HG02763 (cell line): Measurements from ENCODE around the gene GNAS-AS1.

Experiments used
- ATAC-seq: cut with Tn5 transposase; IDR thresholded peaks from one replicate; pipeline ENCODE4 v1.9.1; 2021; ENCODE audit warnings: mild to moderate bottlenecking, moderate library complexity; ENCODE audit not compliant: unreplicated experiment

The GNAS-AS1 gene

DNA sequence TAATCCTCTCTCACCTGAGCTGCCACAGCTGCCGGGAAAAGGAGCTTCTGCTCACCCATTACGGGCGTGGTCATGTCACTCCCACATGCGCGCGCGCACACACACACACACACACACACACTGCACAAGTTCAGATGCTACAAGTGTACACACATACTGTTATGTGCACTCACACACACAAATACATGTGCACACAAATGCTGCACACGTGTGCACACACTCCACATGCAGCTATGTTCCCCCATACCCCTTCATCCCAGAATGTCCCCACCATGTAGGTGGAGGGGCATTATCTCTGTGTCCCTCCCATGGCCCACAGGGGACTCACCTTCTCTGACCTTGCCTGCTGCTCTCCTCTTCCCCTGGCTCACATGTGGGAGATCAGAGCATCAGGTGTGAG, 37.3 kb downstream of the GNAS-AS1 start:
- no peak for ATAC-seq

DNA sequence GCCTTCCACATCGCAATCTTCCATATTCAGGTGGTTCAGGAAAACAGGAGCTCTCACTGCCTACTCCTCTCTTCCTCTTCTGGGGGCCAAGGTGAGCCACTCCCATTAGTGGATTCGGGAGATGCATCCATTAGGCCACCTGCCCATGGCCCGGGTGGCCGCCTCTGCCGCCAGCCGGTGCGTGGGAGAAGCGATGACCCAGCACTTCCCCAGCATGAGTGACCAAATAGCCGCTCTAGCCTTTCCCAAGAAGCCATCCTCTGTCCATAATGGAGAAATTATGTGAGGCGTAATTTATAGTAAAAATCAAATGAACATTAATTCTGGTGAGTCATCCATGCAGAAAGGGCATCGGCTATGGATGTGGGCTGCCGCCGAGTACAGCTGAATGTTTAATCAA, 39.4 kb downstream of the GNAS-AS1 start:
- ATAC-seq, result no peak

DNA sequence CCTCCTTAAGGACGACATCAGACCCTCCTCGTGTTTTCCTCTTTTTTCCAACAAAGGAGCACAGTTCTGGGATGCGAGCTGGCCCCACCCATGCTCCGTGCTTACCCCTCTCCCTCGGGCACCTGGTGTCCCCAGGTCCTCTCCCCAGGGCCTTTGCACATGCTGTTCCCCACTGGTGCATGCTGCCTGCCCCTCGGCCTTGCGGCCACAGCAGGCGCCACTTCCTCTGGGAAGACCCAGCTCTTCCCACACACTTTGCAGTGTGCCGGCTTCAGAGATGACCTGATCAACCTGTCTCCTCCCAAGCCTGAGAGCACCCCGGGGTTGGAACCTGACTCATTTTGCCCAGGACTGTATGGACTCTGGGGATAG, 39.8 kb downstream of the GNAS-AS1 start:
- ATAC-seq, result no peak

DNA sequence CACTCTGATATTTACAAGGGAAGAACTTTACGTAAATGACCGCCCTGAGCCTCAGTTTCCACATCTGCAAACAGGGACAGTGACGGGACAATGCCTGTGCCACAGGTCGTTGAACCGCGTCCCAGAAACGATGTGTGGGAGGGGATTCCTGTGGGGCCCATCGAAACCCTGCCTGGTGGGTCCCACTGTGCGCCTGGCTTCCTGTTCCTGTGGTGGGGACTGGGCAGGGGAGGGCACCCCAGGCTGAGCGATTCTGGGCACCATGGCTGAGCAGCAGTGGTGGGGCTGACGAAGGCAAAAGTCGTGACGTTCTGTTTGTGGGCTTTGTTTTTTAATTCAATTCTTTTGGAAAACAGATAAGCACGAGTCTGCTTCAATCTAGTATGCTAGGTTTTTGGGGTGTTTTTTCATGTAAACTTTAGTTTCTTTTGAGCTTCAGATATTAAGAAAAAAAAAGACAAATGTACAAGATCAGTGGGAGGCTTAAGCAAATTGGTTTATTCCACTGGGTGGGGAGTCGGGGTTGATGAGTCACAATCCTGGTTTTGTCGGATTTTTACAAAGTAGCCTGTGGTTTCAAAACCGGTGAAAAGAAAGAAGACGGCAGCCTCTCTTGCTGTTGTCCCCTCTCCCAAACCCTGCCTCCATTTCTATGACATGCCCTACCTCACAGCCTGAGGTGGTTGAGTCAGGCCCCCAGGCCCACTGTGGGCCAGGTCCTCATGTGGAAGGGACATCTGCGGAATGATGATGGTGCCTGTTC, 40.4 kb downstream of the GNAS-AS1 start:
- no peak for ATAC-seq

DNA sequence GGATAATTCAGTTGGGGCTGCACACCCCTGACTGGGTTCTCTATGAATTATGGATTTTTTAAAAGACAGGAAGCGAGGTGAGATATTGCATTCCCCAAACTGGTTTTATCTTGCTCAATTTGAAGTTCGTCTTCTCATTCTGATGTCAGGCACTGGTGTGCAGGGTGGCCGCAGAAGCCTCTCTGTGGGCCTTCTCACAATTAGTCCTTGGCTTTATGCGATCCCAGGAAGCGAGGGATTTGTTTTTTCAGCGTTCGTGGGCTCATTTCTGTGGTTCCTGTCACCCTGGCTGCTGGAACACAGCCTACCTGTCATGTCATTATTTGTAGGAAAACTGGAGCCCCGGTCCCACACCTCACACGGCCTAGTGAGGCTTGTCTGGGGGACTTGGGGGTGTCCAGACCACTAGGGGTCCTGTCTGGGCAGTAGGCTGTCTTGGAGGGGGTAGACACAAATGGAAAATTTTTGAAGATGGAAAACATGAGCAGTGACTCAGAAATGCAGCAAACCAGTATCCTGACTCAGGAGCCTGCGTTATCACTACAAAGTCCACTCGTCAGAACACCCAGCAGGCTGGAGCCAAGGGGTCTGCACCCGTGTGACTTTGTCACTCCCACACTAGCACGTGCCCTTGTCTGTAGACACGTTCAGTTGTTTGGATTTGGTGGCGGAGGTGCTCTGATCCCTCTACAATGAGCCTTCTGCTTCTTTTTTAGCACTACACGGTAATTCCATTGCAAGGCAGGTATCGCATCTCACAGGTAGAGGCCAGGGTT, 42.2 kb downstream of the GNAS-AS1 start:
- ATAC-seq, result no peak

DNA sequence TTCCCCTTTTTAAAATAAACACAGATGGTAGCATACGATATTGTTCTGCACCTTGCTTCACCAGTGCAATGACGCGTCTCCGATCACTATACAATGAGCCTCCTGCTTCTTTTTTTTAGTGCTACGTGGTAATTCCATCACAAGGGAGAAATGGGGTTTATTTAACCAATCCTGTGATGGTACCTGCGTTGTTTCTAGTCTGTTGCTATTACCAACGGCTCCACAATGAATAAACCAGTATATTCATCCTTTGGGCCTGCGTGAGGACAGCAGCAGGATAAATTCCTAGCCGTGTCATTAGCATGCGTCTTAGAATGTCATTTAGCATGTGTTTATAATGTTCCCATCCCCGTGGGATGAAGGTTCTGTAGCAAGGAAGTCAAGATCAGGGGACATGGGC, 42.9 kb downstream of the GNAS-AS1 start:
- ATAC-seq, result no peak

DNA sequence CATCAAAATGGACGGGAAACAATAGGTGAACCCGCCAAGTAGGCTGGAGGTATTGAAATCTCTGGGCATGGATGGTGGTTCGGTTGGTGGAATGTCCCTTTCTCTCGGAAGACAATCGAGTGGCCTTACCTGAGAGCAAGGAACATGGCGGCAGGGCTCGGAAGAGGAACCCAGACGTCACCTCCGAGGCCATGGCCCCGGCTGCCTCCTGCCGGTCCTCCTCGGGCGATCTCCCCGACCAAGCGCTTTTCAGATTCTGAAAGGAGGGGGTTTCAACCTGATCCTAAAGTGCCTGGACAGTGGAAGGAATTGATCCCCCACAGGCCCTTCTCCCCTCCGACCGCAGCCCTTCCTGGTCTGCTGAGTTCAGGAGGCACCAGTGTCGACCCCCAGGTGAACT, 47.2 kb downstream of the GNAS-AS1 start:
- ATAC-seq, result no peak

DNA sequence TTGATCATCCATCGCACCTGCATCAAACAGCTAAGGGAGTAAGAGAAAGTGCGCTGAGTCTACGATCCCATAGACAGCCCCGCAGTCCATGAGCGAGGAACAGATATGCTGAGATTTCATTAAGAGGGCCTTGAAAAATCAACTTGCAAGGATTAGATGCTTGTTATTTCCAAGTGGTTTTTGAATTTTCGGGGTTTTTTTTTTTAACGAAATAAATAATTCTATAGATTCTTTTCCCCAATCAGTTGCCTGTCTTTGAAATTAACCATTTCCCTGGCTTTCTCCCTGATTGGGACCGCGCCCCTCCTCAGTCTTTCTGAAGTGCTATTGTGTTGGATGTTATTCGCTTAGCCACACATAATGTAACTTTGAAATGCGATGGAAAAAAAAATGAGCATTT, 48.6 kb downstream of the GNAS-AS1 start:
- ATAC-seq, result no peak

DNA sequence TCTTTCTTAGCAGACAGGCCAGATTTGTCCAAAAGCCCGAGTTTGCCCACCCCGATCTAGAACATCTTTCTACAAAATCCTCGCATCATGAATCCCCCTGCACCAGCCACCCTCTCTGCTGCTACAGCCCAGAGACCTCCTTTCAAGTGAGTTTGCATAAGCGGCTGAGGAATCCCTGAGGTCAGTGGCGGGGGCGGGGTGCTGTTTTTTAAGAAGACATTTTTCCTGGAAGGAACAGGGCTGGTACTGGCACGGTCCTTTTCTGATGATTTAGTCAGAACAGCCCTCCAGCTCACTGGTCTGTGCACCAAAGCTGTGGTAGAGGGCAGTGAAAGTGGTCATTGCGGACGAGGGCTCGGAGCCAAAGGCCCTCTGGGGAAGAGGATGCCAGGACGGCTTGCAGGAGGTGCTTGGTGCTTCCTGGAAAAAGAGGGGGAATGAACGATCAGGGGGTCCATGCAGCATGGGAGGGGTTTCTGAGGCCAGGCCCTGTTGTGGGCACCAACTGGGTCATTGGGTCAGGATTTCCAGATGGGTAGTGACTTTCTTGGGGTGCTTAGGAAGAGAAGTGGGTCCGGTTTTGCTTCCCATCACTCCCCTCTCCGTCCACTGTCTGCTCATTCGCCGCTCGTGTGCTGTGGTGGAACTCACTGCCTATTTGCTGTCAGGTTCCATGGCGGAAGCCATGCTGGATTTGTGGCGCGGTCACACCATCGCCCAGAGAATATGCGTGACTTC, 50.4 kb downstream of the GNAS-AS1 start:
- ATAC-seq, result no peak

DNA sequence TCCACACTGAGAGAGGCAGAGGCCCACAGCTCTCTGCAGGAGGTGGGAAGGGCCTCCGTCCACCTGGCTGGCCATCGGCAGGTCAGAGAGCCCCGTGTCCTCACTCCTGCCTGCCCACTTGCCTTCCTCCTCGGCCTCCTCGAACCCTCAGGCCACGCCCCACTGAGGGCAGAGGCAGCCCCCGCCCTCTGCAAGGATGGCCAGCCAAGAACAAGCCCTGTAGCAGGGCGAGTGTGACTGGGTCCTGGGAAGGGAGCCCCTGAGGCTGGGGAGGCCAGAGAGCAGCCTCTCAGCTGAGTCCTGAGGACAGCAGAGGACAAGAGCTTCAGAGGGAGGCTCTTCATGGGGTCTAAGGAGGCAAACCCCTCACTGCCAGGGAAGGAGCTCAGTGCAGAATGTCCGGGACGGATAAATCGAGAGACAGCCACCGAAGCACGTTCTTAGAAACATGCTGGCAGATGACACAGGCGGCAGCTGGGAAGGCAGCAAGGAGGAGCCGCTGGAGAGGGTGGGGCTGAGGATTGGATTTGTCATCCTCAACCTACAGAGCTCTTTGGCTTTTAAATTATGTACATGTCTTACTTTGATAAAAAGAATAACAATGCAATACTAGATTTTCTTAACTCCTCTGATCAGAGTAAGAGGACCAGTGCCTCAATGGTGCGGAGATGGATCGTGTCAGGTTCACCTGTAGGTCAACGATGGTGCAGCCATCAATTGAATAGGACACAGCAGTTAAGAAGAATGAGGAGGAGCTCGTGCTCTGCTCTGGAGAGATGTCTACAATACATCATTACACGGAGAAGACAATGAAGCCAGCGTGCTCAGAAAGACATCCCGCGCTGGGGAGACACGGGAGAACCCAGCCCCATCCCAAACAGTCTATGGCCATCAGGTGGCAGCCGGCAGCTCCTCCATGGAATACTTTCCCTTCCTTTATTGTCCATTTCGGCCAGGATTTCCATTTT, 53.0 kb downstream of the GNAS-AS1 start:
- no peak for ATAC-seq

DNA sequence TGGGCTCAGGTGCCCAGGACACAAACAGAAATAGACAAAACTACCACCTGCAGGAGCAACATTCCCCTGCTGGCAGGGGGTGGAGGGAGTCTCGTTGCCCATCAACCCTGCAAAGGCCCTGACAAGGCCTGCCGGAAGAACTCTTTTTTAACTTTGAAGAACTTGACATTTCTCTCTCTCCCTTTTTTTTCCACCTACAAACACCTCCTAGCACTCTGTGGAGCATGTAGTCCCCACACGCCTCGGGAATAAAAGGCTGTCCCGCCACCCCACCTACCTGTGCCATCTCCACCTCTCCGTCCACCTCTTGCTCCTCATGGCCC, 54.8 kb downstream of the GNAS-AS1 start:
- ATAC-seq, result no peak

DNA sequence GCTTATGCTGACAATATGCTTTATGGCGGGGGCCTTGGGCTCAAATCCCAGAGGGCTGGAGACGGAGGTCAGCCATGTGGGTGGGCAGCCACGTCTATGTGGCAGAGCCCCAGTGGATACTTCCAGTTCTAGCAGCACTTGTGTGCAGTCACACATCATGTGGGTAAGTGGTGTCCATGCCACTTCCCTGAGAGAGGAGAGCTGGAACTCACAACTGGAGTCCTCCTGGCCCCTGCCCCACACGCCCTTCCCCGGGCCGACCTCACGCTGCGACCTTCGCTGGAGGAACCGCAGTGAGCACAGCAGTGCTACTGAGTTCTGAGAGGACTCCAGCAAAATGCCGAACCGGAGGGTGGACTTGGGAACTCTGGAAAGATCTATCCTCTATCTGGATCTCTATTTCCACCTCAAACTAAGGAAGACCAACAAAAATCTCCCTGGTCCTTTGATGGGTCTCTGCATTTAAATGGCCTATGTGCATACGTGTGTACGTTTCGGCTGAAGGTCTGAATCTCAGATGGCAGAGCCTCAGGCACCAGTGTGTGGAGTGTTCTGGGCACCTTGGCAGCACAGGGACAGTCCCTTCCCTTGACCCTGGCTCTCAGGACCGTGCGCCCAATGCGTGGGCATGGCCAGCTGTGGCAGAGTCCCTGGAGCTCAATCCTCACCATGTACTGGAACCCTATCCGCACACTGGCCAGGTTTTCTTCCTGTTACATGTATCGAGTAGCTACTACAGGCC, 55.4 kb downstream of the GNAS-AS1 start:
- no peak for ATAC-seq

DNA sequence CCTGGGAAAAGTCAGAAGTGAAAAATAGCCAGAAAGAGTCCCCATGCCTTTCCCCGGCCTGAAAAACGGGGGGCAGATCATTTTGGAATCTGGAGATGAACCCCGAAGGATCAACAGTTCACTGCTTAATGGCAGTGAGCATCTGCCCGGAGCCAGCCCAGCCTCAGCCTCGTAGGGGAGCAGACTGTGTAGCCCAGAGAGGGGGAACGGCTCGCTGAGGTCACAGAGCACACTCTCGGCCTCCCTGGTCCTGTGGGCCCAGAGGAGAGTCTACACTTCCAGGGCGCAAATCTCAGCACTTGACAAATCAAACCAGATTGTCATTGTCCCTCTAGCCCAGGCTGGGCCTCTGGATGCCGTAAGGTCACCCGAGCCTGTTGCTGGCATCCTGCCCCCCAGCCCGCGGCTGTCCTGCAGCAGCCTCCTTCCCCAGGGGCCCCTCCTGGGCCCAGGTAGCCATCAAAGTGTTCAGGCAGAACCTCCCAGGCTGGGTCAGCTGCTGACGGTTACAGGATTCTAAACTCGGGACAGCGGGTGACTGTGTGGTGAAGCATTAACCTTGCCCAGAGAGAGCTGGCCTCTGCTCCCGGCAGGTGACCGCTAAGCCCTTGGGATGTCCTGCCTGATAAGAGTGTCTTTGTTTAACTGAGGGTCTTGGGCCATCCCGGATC, 56.1 kb downstream of the GNAS-AS1 start:
- ATAC-seq, result no peak

DNA sequence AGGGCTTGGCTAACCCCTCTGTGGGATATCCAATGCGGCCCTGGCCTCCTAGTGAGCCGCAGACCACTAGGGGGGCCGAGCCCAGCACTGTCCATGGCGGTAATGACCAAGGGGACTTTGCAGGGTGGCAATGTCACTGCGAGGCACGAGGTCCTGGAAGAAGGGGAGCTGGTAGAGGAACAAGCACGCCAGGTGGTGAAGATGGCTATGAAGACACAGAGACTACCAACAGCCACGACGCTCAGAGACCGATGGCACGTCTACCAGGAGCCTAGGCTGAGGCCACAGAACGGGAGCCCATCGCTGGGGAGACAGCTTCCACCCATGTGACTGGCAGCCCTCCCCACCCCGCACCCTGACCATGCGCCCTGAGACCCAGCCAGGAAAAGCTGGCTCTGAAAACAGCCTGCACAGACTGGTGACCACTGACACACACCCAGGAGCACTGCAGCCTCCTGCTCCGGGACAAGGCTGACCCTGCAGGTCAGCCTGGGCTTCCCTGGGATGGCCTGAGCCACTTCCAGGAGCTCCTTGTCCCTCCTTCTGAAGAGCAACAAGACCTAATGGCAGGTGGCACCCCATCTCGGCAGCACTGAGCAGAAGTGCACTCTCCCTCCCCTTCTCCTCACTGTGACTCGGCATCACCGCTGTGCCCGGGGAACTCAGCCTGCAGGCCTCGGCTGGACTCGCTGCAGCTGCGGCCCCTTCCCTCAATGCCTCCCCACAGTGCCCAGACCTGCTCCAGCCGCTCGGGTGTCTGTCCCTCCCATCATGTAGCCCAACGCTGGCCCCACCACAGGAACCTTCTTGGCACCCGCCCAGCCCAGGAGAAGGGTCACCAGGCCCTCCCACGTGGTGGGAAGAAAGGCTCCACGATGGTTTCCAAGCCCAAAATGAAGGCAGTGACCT, 56.9 kb downstream of the GNAS-AS1 start:
- no peak for ATAC-seq

DNA sequence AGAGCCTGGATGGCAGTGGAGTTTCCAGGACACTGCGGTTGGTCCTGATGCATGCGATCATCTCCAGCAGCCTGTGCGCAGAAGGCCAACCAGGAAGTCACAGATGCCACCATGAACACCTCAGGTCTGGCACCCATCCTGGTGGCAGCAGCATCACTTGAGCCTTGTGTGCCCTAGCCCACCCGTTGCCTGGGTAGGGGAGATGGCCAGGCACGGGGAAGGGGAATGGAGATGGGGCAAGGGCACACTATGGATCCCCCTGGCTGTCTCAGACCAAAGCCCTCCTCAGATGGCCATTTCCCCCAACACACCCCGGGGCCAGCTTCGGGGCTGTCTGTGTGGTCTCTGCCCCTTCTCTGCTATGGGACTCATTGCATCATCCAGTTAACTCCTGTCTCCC, 58.3 kb downstream of the GNAS-AS1 start:
- ATAC-seq, result no peak

DNA sequence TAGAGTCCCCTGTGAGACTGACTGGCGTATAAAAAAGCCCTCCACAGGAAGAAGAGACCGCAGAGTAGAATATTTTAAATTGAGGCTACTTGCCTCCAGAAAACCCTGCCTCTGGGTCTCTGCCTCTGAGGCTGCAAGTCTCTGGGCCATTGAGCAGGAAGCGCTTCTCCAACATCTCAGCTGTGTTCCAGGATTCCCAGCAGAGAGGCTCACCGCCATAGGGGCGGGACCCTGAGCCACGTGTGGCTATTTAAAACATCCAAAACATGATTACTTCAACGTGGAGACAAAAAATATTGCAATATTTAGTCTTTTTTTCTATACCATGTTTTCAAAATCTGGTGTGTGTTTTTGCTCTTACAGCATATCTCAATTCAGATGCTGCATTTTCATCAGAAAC, 59.4 kb downstream of the GNAS-AS1 start:
- ATAC-seq, result no peak

DNA sequence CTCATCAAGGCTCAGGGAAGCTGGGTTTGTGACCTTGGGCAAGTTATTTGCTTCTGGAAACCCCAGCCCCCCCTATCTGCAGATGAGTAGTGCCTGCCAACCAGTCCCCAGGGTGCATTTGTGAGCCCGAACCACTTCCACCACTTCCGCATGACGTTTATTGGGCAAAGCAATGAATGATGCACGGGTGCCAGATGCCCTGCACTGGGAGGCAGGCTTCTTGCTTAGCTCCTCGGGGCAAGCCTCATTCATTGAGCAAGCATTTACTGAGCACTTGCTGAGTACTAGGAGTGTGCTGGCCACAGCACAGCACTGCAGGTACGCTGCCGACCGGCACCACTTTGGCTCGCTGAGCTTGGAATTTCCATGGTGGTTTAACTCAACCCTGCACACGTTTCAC, 60.2 kb downstream of the GNAS-AS1 start:
- no peak for ATAC-seq

DNA sequence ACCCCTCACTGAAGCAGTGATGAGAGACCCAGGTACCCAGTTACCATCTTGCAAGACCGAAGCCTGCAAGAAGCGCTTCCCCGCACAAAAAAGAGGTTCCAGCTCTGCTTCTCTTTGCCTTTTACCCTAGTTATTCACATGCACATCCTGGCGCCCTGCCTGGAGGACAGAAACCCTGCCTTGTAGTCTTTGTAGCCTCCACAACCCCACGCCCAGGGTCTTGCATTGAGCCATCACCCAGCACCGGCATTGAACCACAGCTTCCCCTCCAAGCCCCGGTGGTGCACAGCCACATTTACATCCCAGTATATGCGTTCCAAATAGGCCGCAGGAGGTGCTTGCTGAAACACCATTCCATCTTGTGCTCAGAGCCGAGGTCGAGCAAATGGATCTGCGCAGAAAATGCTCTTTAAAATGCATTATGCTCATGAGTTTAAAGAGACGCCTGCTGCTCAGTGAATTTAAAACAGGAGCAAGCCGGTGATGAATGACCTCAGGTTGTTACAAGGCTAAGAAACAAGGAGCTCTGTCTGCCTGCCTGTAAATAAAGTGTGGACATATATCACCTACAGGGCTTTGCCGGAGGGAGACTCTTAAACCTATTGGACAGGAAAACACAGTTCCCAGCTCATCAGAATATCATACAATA, 61.7 kb downstream of the GNAS-AS1 start:
- no peak for ATAC-seq
